ENCODE results near the gene DIP2A.

The DIP2A gene

GRCh38 chr21:46480466-46480865 is 21.8 kb downstream of the DIP2A start:
- DNase-seq: no peak

- DNase-seq: no peak
Observed at GRCh38 chr21:46482225-46482845, 23.6 kb downstream of the DIP2A start.

- DNase-seq: no peak
Observed at GRCh38 chr21:46482846-46483231, 24.1 kb downstream of the DIP2A start.

GRCh38 chr21:46483300-46484295 is 24.9 kb downstream of the DIP2A start:
- DNase-seq: no peak

- DNase-seq: no peak
Observed at GRCh38 chr21:46486481-46487126, 27.9 kb downstream of the DIP2A start.

- DNase-seq: no peak
Observed at GRCh38 chr21:46489162-46489663, 30.5 kb downstream of the DIP2A start.

- DNase-seq: no peak
Observed at GRCh38 chr21:46489800-46490199, 31.1 kb downstream of the DIP2A start.

GRCh38 chr21:46491553-46491952 is 32.9 kb downstream of the DIP2A start:
- DNase-seq: no peak

GRCh38 chr21:46492851-46493250 is 34.2 kb downstream of the DIP2A start:
- DNase-seq: no peak

GRCh38 chr21:46493828-46494227 is 35.1 kb downstream of the DIP2A start:
- no peak for DNase-seq

GRCh38 chr21:46498335-46499050 is 39.8 kb downstream of the DIP2A start:
- no peak for DNase-seq

- DNase-seq: no peak
Observed at GRCh38 chr21:46500224-46500861, 41.7 kb downstream of the DIP2A start.

GRCh38 chr21:46503922-46504550 is 45.3 kb downstream of the DIP2A start:
- DNase-seq: no peak

GRCh38 chr21:46504666-46505065 is 46.0 kb downstream of the DIP2A start:
- DNase-seq: no peak

- DNase-seq: no peak
Observed at GRCh38 chr21:46507562-46507961, 48.9 kb downstream of the DIP2A start.

GRCh38 chr21:46509741-46510502 is 51.2 kb downstream of the DIP2A start:
- no peak for DNase-seq

- DNase-seq: peak in 36 of 56 donors; percentile 5 to 70 (median 36)
Observed at GRCh38 chr21:46515109-46515508, 56.4 kb downstream of the DIP2A start.

- DNase-seq: no peak
Observed at GRCh38 chr21:46516068-46516467, 57.4 kb downstream of the DIP2A start.

GRCh38 chr21:46517361-46517760 is 58.7 kb downstream of the DIP2A start:
- peak in 33 of 56 donors; percentile 5 to 65 (median 28) for DNase-seq
